PC-3 (cell line): ENCODE results near the gene IL18R1.

Experiments
- CTCF ChIP-seq: fragments of 300-600 bp; sonication (generic); conservative IDR thresholded peaks from 2 replicates; pipeline ENCODE4 v1.5.1; 2017; ENCODE audit warnings: antibody characterized with exemption, low read depth, mild to moderate bottlenecking, low read length
- EZH2 ChIP-seq: fragments of 300-600 bp; sonication (generic); IDR thresholded peaks from one replicate; pipeline ENCODE4 v1.6.1; 2017; ENCODE audit warnings: antibody characterized with exemption, mild to moderate bottlenecking, low read length; ENCODE audit not compliant: unreplicated experiment
- EZH2phosphoT487 ChIP-seq: fragments of 300-600 bp; sonication (generic); IDR thresholded peaks from 2 replicates; pipeline ENCODE4 v1.6.1; 2018; ENCODE audit warnings: mild to moderate bottlenecking, antibody characterized with exemption, low read length, borderline replicate concordance

DNA sequence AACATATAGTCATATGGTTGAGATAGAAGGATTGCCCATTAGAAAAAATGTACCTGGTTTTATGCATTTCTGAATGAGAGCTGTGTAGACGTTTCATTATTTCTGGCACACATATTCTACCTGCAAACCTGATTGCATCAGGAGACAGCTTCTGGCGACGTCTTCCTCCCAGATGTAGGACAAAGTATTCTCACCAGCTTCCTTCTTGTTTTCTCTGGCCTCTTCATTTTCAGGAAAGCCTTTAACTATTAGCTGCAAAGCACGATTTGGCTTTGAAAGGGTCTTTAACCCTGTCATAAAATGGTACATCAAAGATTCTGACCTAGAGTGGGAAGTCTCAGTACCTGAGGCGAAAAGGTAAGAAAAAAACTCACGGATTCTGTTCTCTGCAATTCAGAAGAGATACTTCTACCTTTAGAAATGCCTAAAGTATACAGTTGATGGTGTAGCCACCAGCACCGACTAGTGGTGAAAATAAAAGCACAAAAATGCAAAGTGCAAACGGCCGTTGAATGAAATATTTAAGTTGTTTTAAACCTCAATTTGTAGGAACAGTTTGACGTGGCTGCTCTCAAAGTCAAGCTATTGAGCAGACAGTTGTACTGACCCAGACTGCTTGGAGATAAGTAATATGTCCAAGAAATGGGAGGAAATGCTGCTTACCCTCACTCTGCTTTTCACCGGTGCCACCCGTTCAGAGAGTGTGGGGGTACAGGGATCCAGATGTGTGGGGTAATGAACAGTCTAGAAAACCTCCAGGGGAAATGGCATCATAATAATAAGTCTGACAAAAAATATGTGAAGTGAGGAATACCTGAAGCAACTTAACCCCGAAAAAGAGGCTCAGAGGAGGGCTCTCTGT, 87.6 kb downstream of the IL18R1 start:
- TF ChIP-seq CTCF, result peak; percentile 94
- TF ChIP-seq EZH2, result no peak
- TF ChIP-seq EZH2phosphoT487, result no peak
